VCaP (cell line): ENCODE data around the gene FLAD1.
A peak's percentile ranks its signal among the peaks of the same experiment; 100 is the strongest.

Experiments used
- H3K27ac ChIP-seq: fragments of 450-650 bp; 2 replicates; pipeline ENCODE4 v1.5.1; 2017
- TF ChIP-seq, protein P1 (sequence below): fragments of 450-650 bp; conservative IDR thresholded peaks from 2 replicates; pipeline ENCODE4 v1.5.1; 2017; ENCODE audit warnings: mild to moderate bottlenecking, moderate library complexity

Gene FLAD1

DNA sequence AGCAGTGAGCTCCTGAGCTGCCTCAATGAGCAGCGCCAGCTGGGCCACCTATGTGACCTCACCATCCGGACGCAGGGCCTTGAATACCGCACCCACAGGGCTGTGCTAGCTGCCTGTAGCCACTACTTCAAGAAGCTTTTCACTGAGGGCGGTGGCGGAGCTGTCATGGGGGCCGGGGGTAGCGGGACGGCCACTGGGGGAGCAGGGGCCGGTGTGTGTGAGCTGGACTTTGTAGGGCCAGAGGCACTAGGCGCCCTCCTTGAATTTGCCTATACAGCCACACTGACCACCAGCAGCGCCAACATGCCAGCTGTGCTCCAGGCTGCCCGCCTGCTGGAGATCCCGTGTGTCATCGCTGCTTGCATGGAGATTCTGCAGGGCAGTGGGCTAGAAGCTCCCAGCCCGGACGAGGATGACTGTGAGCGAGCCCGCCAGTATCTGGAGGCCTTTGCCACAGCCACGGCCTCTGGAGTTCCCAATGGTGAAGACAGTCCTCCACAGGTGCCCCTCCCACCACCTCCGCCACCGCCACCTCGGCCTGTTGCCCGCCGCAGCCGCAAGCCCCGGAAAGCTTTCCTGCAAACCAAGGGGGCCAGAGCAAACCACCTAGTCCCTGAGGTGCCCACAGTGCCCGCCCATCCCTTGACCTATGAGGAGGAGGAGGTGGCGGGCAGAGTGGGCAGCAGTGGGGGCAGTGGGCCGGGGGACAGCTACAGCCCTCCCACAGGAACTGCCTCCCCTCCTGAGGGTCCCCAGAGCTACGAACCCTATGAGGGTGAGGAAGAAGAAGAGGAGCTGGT, 31.8 kb downstream of the FLAD1 start:
- H3K27ac ChIP-seq = peak overlapping the region; percentile 81
- TF ChIP-seq, protein P1, sequence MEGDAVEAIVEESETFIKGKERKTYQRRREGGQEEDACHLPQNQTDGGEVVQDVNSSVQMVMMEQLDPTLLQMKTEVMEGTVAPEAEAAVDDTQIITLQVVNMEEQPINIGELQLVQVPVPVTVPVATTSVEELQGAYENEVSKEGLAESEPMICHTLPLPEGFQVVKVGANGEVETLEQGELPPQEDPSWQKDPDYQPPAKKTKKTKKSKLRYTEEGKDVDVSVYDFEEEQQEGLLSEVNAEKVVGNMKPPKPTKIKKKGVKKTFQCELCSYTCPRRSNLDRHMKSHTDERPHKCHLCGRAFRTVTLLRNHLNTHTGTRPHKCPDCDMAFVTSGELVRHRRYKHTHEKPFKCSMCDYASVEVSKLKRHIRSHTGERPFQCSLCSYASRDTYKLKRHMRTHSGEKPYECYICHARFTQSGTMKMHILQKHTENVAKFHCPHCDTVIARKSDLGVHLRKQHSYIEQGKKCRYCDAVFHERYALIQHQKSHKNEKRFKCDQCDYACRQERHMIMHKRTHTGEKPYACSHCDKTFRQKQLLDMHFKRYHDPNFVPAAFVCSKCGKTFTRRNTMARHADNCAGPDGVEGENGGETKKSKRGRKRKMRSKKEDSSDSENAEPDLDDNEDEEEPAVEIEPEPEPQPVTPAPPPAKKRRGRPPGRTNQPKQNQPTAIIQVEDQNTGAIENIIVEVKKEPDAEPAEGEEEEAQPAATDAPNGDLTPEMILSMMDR = no peak

DNA sequence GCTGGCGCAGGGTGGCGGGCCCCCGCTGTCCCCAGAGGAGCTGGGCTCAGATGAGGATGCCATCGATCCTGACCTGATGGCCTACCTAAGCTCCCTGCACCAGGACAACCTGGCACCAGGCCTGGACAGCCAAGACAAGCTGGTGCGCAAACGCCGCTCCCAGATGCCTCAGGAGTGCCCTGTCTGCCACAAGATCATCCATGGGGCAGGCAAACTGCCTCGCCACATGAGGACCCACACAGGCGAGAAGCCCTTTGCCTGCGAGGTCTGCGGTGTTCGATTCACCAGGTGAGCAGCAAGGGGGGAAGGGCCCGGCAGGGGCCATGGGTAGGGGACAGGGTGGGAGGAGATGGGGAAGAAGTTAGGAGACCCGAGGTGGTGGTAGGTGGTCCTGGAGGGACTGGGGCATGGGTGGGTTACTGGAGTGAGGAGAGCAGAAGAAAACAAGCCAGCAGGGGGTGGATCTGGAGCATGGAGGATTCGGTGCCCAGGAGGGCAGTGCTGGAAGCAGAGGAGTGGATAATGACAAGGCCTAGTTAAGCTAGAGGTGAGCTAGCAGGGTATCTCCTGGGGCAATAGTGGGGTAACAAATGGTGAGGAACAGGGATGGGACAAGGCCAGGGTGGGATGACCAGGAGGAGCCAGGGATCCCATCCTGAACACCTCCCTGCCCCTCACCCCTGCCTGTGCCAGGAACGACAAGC, 32.5 kb downstream of the FLAD1 start:
- peak overlapping the region; percentile 81 for H3K27ac ChIP-seq
- TF ChIP-seq, protein P1 = no peak

DNA sequence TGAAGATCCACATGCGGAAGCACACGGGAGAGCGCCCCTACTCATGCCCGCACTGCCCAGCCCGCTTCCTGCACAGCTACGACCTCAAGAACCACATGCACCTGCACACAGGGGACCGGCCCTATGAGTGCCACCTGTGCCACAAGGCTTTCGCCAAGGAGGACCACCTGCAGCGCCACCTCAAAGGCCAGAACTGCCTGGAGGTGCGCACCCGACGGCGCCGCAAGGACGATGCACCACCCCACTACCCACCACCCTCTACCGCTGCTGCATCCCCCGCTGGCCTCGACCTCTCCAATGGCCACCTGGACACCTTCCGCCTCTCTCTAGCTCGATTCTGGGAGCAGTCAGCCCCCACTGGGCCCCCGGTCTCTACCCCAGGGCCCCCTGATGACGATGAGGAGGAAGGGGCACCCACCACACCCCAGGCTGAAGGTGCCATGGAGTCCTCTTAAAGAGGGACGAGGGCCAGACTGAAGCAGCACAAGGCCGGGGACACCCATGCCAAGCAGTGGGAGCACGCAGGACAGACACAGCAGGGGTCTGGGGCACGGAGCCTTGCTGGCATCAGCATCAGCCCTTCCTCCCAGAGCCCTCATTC, 33.2 kb downstream of the FLAD1 start:
- peak overlapping the region; percentile 81 for H3K27ac ChIP-seq
- TF ChIP-seq, protein P1 = no peak

DNA sequence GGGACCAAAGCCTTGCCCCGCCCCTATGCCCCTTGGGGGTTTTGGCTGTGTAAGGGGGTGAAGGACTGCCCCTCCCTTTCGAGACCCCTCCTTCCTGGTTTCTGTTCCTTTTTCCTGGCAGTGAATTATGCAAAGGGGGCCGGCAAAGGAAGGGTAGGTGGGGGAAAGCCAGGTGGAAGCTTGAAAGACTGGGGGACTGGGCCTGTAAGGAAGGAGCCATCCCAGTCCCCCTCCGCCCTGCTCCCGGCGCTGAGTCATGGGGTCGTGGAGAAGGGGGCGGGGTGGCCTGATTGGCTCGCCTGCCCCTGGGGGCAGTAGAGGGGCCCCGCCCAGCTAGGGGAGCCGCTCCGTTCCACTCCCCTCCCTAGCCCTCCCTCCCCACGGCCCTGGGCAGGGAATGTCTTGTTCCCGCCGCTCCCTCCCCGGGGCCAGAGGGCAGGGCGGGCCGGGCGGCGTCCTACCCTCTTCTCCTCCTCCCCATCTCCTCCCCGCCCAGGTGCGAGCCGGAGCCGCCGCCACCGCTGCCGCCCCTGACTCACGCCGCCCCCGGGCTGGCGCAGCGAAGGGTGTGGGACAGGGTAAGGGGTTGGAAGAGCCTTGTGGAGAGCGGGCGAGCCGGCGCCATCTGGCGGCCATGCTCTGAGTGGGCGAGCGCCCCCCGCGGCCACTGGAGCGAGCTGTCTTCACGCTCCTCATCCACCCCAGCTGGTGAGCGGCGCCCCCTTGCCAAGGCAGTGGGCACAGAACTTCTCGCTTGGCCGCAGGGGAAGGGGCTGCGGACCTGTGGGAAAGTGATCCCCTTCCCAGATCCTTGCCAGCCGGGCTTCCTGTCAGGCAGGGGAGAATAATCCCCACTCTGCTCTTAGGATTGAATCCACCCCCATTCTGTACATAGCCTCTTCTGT, 34.1 kb downstream of the FLAD1 start:
- H3K27ac ChIP-seq = peak overlapping the region; percentile 81

DNA sequence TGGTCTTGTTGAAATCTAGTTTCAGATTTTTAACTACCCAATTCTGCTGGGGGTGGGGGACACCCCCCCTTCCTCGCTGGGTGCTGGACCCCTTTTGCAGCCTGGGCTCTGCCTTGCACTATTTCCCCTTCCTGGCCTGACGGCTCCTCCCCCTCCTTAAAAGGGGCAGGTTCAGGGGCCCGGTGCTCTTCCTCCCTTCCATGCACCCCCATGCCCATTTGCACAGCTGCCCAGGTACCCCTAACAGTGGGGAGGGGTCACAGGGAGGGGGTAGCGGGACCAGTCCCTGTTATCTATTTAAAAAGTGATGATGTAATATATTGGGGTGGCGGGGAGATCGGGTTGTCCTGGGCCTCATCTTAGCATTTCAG, 34.8 kb downstream of the FLAD1 start:
- TF ChIP-seq, protein P1 = no peak
- peak overlapping the region; percentile 81 for H3K27ac ChIP-seq

More for the DNA sequence above, 34.1 kb downstream of the FLAD1 start:
- TF ChIP-seq, protein P1 = peak; percentile 100

DNA sequence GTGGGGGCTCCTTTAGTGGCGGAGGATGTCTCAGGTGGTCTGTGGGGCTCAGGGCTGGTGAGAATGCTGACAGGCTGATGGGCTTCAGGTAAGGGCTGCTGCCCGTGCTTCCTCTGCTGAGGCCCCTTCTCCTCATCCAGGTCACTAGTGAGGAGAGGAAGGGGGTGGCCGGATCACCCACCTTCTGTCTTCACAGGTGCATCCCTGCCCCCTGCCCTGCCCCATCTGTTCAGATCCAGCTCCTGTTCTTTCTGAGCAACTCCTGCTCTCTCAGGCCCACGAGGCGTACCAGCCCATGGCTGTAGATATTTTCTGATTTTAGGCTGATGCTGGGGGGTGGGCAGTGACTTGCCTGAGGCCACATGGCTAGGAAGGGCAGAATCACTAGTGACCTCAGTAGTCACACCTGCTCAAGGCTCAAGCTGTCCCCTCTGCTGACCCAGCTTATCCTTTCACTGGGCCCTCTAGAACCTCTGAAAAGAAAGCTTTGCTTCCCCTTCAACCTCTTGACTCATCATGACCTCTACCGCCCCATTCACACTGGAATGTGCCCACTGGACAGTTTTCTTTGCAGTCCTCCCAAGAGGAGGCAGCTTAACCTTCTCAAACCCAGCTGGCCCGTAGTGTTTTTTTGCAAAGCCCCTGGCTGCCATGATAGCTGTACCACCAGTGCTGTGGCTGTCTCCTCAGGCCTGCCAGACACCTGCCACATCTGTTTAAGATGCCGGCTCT, 35.6 kb downstream of the FLAD1 start:
- H3K27ac ChIP-seq = peak overlapping the region; percentile 81; the same call in 1 of the 2 replicates
- TF ChIP-seq, protein P1 = no peak
